GM19351 (cell line): ENCODE results near the gene SMIM38.
"Not testable (repeated sequence)": the region's sequence is repeated elsewhere in the genome, so short reads cannot be mapped to it uniquely, and the experiment has no call there.

Source experiments
- ATAC-seq: cut with Tn5 transposase; IDR thresholded peaks from one replicate; pipeline ENCODE4 v1.9.1; 2021; ENCODE audit warnings: mild to moderate bottlenecking, moderate library complexity; ENCODE audit not compliant: unreplicated experiment

The SMIM38 gene

GRCh38 chr11:69121621-69122325 is 34.0 kb upstream of the SMIM38 start:
- no peak for ATAC-seq

GRCh38 chr11:69122326-69122629 is 33.5 kb upstream of the SMIM38 start:
- no peak for ATAC-seq

- ATAC-seq = no peak
Observed at GRCh38 chr11:69122630-69123431, 32.9 kb upstream of the SMIM38 start.

GRCh38 chr11:69123593-69124545 is 31.9 kb upstream of the SMIM38 start:
- no peak for ATAC-seq

- no peak for ATAC-seq
Observed at GRCh38 chr11:69125861-69126260, 29.9 kb upstream of the SMIM38 start.

GRCh38 chr11:69126286-69126685 is 29.4 kb upstream of the SMIM38 start:
- ATAC-seq = no peak

- no peak for ATAC-seq
Observed at GRCh38 chr11:69127081-69127850, 28.5 kb upstream of the SMIM38 start.

GRCh38 chr11:69127884-69128283 is 27.9 kb upstream of the SMIM38 start:
- no peak for ATAC-seq

GRCh38 chr11:69129053-69129452 is 26.7 kb upstream of the SMIM38 start:
- no peak for ATAC-seq

- no peak for ATAC-seq
Observed at GRCh38 chr11:69129647-69130046, 26.1 kb upstream of the SMIM38 start.

- no peak for ATAC-seq
Observed at GRCh38 chr11:69130654-69131053, 25.1 kb upstream of the SMIM38 start.

GRCh38 chr11:69131121-69131566 is 24.6 kb upstream of the SMIM38 start:
- ATAC-seq = no peak

GRCh38 chr11:69131644-69132300 is 24.0 kb upstream of the SMIM38 start:
- no peak for ATAC-seq

GRCh38 chr11:69132301-69132670 is 23.4 kb upstream of the SMIM38 start:
- ATAC-seq = no peak

- no peak for ATAC-seq
Observed at GRCh38 chr11:69133251-69133650, 22.5 kb upstream of the SMIM38 start.

GRCh38 chr11:69134182-69134581 is 21.6 kb upstream of the SMIM38 start:
- not testable (repeated sequence) for ATAC-seq

GRCh38 chr11:69134957-69135356 is 20.8 kb upstream of the SMIM38 start:
- ATAC-seq = no peak

- no peak for ATAC-seq
Observed at GRCh38 chr11:69135420-69136363, 20.0 kb upstream of the SMIM38 start.

GRCh38 chr11:69136471-69136870 is 19.3 kb upstream of the SMIM38 start:
- ATAC-seq = no peak
